AG09319 (cell line): ENCODE results near the gene C1orf105.

Experiments
- DNase-seq: peaks from one replicate; pipeline ENCODE4 v3.0.0-alpha.2; 2010; ENCODE audit warnings: low read depth; ENCODE audit errors: extremely low read depth
- CTCF ChIP-seq: IDR thresholded peaks from 2 replicates; pipeline ENCODE4 v1.5.1; 2011; ENCODE audit warnings: low read depth, mild to moderate bottlenecking, inconsistent platforms, low read length, moderate library complexity

Gene C1orf105

DNA sequence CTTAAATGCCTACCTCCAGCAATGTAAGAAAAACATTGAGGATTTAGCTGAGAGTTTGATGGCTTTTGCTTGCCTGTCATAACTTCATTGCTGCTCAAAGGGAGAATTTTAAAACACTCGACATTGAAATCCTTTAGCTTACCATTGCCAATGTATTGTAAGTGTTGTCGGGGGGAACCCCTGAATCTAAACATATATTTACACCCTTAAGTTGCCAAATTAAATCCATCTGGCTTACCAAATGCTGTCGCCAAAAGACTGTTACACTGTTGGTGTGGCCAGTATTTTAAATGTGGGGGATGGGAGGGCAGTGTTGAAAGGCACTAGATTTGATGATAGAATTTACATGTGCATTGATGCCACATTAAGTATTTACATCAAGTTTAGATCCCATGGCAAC, 24.9 kb upstream of the C1orf105 start:
- no peak for DNase-seq
- TF ChIP-seq CTCF, result no peak

GRCh38 chr1:172397221-172397620, 23.3 kb upstream of the C1orf105 start:
- DNase-seq, result no peak
- no peak for TF ChIP-seq CTCF

- DNase-seq, result no peak
- no peak for TF ChIP-seq CTCF
These were observed 22.9 kb upstream of the C1orf105 start for GRCh38 chr1:172397633-172398032.

DNA sequence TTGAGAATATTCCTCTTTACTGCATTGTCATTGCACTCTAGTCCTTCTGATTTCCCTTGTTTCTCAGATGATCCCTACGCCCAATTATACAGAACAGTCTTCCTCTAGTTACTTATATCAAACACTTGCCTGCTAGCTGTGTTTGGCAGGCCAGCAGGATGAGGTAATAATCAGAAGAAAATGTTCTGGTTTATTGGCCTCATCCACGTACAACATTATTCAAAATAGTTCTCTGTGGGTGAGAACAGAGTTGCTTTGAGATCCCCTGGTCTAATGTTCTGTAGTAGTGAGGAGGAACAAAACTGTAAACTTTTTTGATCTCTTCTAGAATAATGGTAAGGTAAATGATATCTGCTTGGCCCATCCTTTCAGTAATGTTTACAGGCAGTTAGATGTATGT, 22.3 kb upstream of the C1orf105 start:
- TF ChIP-seq CTCF, result no peak
- no peak for DNase-seq

DNA sequence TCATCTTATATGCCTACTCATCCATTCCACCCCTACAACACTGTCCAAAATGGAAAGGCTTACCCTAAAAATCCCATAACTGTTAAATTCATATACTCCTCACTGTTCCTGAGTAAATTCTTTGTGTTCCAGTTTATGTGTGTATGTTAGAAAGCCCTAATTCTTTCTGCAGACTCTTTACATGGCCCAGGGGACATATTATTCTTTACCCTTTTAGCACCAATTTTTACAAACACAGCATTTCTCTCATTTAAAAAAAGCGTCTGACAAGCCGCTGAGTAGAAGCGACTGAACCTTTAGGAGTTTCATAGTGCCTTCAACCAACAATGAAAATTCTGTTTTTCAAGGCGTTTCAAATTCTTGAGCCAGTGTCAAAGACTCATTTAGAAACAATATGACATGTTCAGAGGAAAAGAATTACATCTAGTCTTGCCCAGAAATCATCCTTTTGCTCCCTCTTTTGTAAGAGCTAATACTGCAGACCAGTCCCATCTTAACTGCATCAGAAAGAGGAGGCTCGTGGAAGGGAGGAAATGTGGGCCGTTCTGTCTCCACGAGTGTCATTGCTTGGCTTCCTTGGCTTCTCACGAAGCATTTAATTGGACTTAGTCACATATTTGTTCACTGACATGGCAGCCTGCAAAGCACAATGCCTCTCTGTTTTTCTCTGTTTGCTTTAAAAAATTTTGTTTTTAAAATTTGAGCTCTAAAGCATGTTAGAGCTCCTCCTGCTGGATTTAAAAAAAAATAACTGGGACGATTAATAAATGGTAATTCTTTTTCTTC, 21.3 kb upstream of the C1orf105 start:
- peak; percentile 93 for DNase-seq
- peak; percentile 18 for TF ChIP-seq CTCF

DNA sequence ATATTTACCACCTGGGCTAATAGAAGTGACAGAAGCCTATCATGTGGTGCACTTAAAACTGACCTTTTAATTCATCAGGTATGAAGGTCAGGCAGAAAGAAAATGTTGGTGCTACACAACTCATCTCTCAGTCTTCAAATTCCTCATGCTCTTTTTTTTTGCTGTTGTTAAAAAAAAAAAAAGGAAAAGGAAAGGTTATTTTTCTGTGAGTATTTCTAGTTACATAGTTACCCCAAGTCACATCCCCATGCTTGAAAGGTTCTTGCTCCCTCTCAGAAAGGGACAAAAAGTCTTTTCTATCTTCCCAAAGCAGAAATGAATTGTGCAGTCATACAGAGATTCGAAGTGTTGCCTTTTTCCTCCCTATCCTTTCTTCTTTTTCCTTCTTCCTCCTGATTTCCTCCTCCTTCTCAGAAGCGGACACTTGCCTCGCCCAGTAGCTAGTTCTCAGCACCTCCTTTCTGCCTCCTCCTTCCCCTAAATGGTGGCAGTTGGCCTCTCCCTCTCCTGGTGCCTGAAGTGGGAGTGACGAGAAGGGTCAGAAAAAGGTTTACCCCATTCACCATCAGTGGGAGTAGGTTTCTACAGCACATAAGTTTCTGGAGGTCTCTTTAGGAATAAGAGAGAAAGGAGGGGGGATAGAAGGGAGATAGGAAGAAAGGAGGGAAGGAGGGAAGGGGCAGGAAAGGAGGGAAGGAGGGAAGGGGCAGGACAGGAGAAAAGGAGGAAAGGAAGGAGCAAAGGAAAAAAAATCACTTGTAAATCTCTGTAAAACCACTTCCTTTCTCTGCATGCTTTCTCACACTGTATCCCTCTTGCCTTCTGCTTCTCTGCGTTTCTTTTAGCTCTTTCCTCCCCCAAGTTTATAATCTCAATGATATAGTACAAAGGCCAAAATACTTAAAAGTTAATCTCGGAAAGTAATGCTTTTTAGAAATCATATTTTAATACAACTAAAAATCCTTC, 20.4 kb upstream of the C1orf105 start:
- TF ChIP-seq CTCF, result no peak
- DNase-seq, result no peak

DNA sequence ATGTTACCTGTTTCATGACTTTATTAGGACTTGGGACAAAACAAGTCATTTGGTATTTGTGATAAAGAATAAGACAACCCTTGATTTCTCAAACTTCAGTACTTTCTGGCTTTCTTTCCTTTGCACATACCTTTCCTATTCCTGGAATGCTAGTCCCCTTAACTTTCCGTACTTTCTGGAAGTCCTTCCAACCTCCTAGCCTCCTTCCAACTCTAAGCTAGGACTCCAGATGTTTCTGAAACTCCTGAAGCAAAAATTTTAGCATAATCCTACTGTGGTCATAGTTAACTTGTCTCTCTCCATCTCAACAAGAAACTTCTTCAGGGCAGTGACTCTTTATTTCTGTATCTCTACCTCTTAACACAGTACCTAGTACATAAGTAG, 19.8 kb upstream of the C1orf105 start:
- TF ChIP-seq CTCF, result no peak
- DNase-seq, result no peak
